Cortex of kidney (tissue), 1 donor: ENCODE data around the gene TMEM147.
"Not testable (repeated sequence)": the region's sequence is repeated elsewhere in the genome, so short reads cannot be mapped to it uniquely, and the experiment has no call there.

ENCODE experiments used
- DNase-seq: peaks from one replicate; lab custom pipeline; 2025; lab: John Stamatoyannopoulos, UW

TMEM147 gene

GRCh38 chr19:35563207-35563829, 17.9 kb downstream of the TMEM147 start, which contains the start of gene ATP4A:
Gene ATP4A (minus strand): TSS chr19:35563658. CDS start chr19:35563629, 29 bp downstream.
- no peak for DNase-seq

- no peak for DNase-seq
These were observed 19.8 kb downstream of the TMEM147 start for GRCh38 chr19:35565016-35565856.

GRCh38 chr19:35566738-35567137, 21.3 kb downstream of the TMEM147 start:
- DNase-seq, result no peak

- no peak for DNase-seq
These were observed 23.9 kb downstream of the TMEM147 start for GRCh38 chr19:35569281-35569781.

- DNase-seq, result no peak
These were observed 26.1 kb downstream of the TMEM147 start for GRCh38 chr19:35571406-35571965.

GRCh38 chr19:35577918-35578317, 32.5 kb downstream of the TMEM147 start:
- no peak for DNase-seq

- no peak for DNase-seq
These were observed 33.3 kb downstream of the TMEM147 start for GRCh38 chr19:35578707-35579106.

- DNase-seq, result no peak
These were observed 37.3 kb downstream of the TMEM147 start for GRCh38 chr19:35582760-35583159.

GRCh38 chr19:35585848-35586247, 40.4 kb downstream of the TMEM147 start, which contains the start of gene PMIS2:
Gene PMIS2 (plus strand): TSS chr19:35586173. CDS start chr19:35586260, 87 bp downstream.
- DNase-seq, result no peak

- DNase-seq, result no peak
These were observed 41.9 kb downstream of the TMEM147 start for GRCh38 chr19:35587321-35587720.

- DNase-seq, result no peak
These were observed 45.4 kb downstream of the TMEM147 start for GRCh38 chr19:35590875-35591274.

GRCh38 chr19:35592226-35592625, 46.8 kb downstream of the TMEM147 start:
- DNase-seq, result no peak

GRCh38 chr19:35595026-35595425, 49.6 kb downstream of the TMEM147 start:
- not testable (repeated sequence) for DNase-seq

GRCh38 chr19:35595928-35596327, 50.5 kb downstream of the TMEM147 start:
- no peak for DNase-seq

GRCh38 chr19:35596366-35596999, 51.1 kb downstream of the TMEM147 start:
- no peak for DNase-seq
